Lower leg skin (tissue), 4 donors: Measurements from ENCODE around the gene LRP1B. TPM values are rescaled to one million over a fixed set of nuclear protein-coding genes. Genes with fewer than 3 reads are reported as not detected.

Experiments used
- DNase-seq, 2 donors: peaks; one replicate each; pipeline ENCODE4 v3.0.0-alpha.2; 2019; ENCODE audit warnings: low spot score in 2 of 2
- H3K4me3 ChIP-seq: fragments of 200-600 bp; sonication (generic); 2 replicates; pipeline ENCODE4 v1.5.1; 2017; ENCODE audit warnings: mild to moderate bottlenecking, low read depth; ENCODE audit not compliant: poor library complexity, severe bottlenecking
- CTCF ChIP-seq, 3 donors: fragments of 450-650 bp; IDR thresholded peaks; one replicate each; pipeline ENCODE4 v1.5.1; 2016; ENCODE audit warnings: antibody characterized with exemption in 3 of 3, mild to moderate bottlenecking in 3 of 3, moderate library complexity in 2 of 3
- POLR2A ChIP-seq, 2 donors: fragments of 450-650 bp; IDR thresholded peaks; one replicate each; pipeline ENCODE4 v1.6.1; 2016 to 2017; ENCODE audit warnings: antibody characterized with exemption in 2 of 2, mild to moderate bottlenecking in 1 of 2, moderate library complexity in 1 of 2
- WGBS, 2 donors: methylation state at CpG; one replicate each; pipeline ENCODE4 v1.1.5; 2018; 5-methylcytosine and 5-hydroxymethylcytosine counted together
- intact Hi-C: fragments of 100-400 bp; cut with DNase I; formaldehyde crosslinking; loops from one replicate; pipeline ENCODE4 v1.15.0; 2023; ENCODE audit warnings: low total_unique reads
- total RNA-seq, 4 donors: library from RNA; depleted of rRNA; stranded (reverse); fragments of >200 nt; gene quantifications; one replicate each; pipeline ENCODE4 v1.1.0, GENCODE V29; 2016

The LRP1B gene
- total RNA-seq, 4 donors from 2014 or later: 0.80 to 1.6 (median 1.0) TPM

GRCh38 chr2:140895378-140895777 lies 1235.4 kb downstream of the LRP1B start:
- intact Hi-C loops: no loop called here
- WGBS, 2 donors: 80 to 84% methylated on average over 9 of the region's 9 CpGs
- H3K4me3 ChIP-seq: no peak overlapping the region
- no peak for DNase-seq
- no peak for TF ChIP-seq POLR2A (IDR thresholded peaks at IDR 0.05)
- TF ChIP-seq CTCF (IDR thresholded peaks at IDR 0.05): no peak

- 84 to 88% methylated on average over 4 of the region's 4 CpGs for WGBS, 2 donors
- TF ChIP-seq POLR2A (IDR thresholded peaks at IDR 0.05) (no peak), CTCF (IDR thresholded peaks at IDR 0.05) (no peak)
Measured at GRCh38 chr2:140893685-140894084, 1237.1 kb downstream of the LRP1B start.

GRCh38 chr2:140892911-140893637 lies 1237.7 kb downstream of the LRP1B start:
- WGBS, 2 donors: 83 to 86% methylated on average over 3 of the region's 3 CpGs
- no peak overlapping the region for H3K4me3 ChIP-seq
- DNase-seq: no peak
- intact Hi-C loops: no loop called here
- no peak for TF ChIP-seq CTCF (IDR thresholded peaks at IDR 0.05)
- TF ChIP-seq POLR2A (IDR thresholded peaks at IDR 0.05): no peak

More at GRCh38 chr2:140893685-140894084, 1237.1 kb downstream of the LRP1B start:
- no peak overlapping the region for H3K4me3 ChIP-seq
- intact Hi-C loops: no loop called here
- no peak for DNase-seq

GRCh38 chr2:140892436-140892835 lies 1238.4 kb downstream of the LRP1B start:
- H3K4me3 ChIP-seq: no peak overlapping the region
- no peak for DNase-seq
- no peak for TF ChIP-seq CTCF (IDR thresholded peaks at IDR 0.05)
- no peak for TF ChIP-seq POLR2A (IDR thresholded peaks at IDR 0.05)
- intact Hi-C loops: no loop called here
- WGBS, 2 donors: 95 to 96% methylated on average over 5 of the region's 5 CpGs

- intact Hi-C loops: no loop called here
- DNase-seq: no peak
- TF ChIP-seq CTCF (IDR thresholded peaks at IDR 0.05): no peak
- no peak for TF ChIP-seq POLR2A (IDR thresholded peaks at IDR 0.05)
- WGBS, 2 donors: 70 to 75% methylated on average over 1 of the region's 1 CpG
- H3K4me3 ChIP-seq: no peak overlapping the region
Measured at GRCh38 chr2:140891614-140892212, 1239.1 kb downstream of the LRP1B start.
